HepG2 (cell line): ENCODE measurements around the gene SHANK3. TPM values are rescaled to one million over a fixed set of nuclear protein-coding genes. Genes with fewer than 3 reads are reported as not detected.

ENCODE experiments used
- ARNT2 ChIP-seq: sonication (generic); formaldehyde crosslinking; IDR thresholded peaks from 2 replicates; pipeline ENCODE4 v1.8.0; 2022; ENCODE audit warnings: mild to moderate bottlenecking, low read depth, missing genetic modification reagents, moderate library complexity
- BHLHE40 ChIP-seq: IDR thresholded peaks from 2 replicates; pipeline ENCODE4 v1.6.1; 2011; ENCODE audit warnings: low read length, improper control_type of control experiment
- CENPX ChIP-seq: sonication (generic); formaldehyde crosslinking; IDR thresholded peaks from 2 replicates; pipeline ENCODE4 v1.9.0; 2021; ENCODE audit warnings: mild to moderate bottlenecking, missing genetic modification reagents, moderate library complexity
- CHD2 ChIP-seq: IDR thresholded peaks from 2 replicates; pipeline ENCODE4 v1.6.1; 2011; ENCODE audit warnings: low read depth, low read length, improper control_type of control experiment
- KAT7 ChIP-seq: IDR thresholded peaks from 2 replicates; pipeline ENCODE4 v1.6.1; 2018; ENCODE audit warnings: borderline replicate concordance, missing compliant biosample characterization
- KDM3A ChIP-seq: IDR thresholded peaks from 2 replicates; pipeline ENCODE4 v1.6.1; 2018; ENCODE audit warnings: low read depth, missing compliant biosample characterization
- KLF9 ChIP-seq: IDR thresholded peaks from 2 replicates; pipeline ENCODE4 v1.6.1; 2016; ENCODE audit warnings: low read depth
- MATR3 ChIP-seq: sonication (generic); formaldehyde crosslinking; IDR thresholded peaks from 2 replicates; pipeline ENCODE4 v1.4.0; 2020; ENCODE audit warnings: missing genetic modification reagents
- NAIF1 ChIP-seq: sonication (generic); formaldehyde crosslinking; IDR thresholded peaks from 2 replicates; pipeline ENCODE4 v1.5.0; 2020; ENCODE audit warnings: mild to moderate bottlenecking, missing genetic modification reagents, borderline replicate concordance
- NFIB ChIP-seq: sonication (generic); formaldehyde crosslinking; IDR thresholded peaks from 2 replicates; pipeline ENCODE4 v1.9.0; 2021; ENCODE audit warnings: missing genetic modification reagents, mild to moderate bottlenecking, borderline replicate concordance
- RXRA ChIP-seq: sonication (generic); formaldehyde crosslinking; IDR thresholded peaks from 2 replicates; pipeline ENCODE4 v1.5.1; 2020; ENCODE audit warnings: missing genetic modification reagents
- SIN3A ChIP-seq: IDR thresholded peaks from 2 replicates; pipeline ENCODE4 v1.6.1; 2011; ENCODE audit warnings: low read depth, mild to moderate bottlenecking, control low read depth, low read length, borderline replicate concordance
- SIX4 ChIP-seq: sonication (generic); formaldehyde crosslinking; IDR thresholded peaks from 2 replicates; pipeline ENCODE4 v1.4.0; 2020; ENCODE audit warnings: missing genetic modification reagents
- SNAPC2 ChIP-seq: sonication (generic); formaldehyde crosslinking; IDR thresholded peaks from 2 replicates; pipeline ENCODE4 v1.8.1; 2022; ENCODE audit warnings: mild to moderate bottlenecking, missing genetic modification reagents
- TP53 ChIP-seq: sonication (generic); formaldehyde crosslinking; conservative IDR thresholded peaks from 2 replicates; pipeline ENCODE4 v1.4.0; 2020; ENCODE audit warnings: missing genetic modification reagents
- ZNF224 ChIP-seq: sonication (generic); formaldehyde crosslinking; IDR thresholded peaks from 2 replicates; pipeline ENCODE4 v1.5.0; 2020; ENCODE audit warnings: mild to moderate bottlenecking, missing genetic modification reagents
- ZNF331 ChIP-seq: sonication (generic); formaldehyde crosslinking; IDR thresholded peaks from 2 replicates; pipeline ENCODE4 v1.4.0; 2020; ENCODE audit warnings: missing genetic modification reagents
- ZNF441 ChIP-seq: sonication (generic); formaldehyde crosslinking; IDR thresholded peaks from 2 replicates; pipeline ENCODE4 v1.7.0; 2021; ENCODE audit warnings: missing genetic modification reagents, borderline replicate concordance
- ZNF543 ChIP-seq: sonication (generic); formaldehyde crosslinking; IDR thresholded peaks from 2 replicates; pipeline ENCODE4 v1.4.0; 2020; ENCODE audit warnings: mild to moderate bottlenecking, missing genetic modification reagents
- ZNF549 ChIP-seq: sonication (generic); formaldehyde crosslinking; IDR thresholded peaks from 2 replicates; pipeline ENCODE4 v1.5.0; 2020; ENCODE audit warnings: missing genetic modification reagents
- polyA plus RNA-seq, 8 experiments: library from polyadenylated mRNA; depleted of rRNA in 3 of 8; stranded (reverse) in 7 of 8; unstranded in 1 of 8; fragments of >200 nt; fragmentation: Illumina TruSeq in 4 of 8; extraction: Trizol in 4 of 8; gene quantifications; 2 replicates each; pipeline versions ENCODE4 v1.2.1 to v1.2.3, GENCODE V29; 2011 to 2016; ENCODE audit warnings: low read depth in 4 of 8, missing spikeins in 1 of 8, mixed read lengths in 1 of 8; ENCODE audit not compliant: insufficient read depth in 1 of 8
- total RNA-seq, 5 experiments: library from RNA; depleted of rRNA; stranded (reverse); fragments of >200 nt; fragmentation: Illumina TruSeq; extraction: Trizol; gene quantifications; 2 replicates each; pipeline ENCODE4 v1.2.3, GENCODE V29; 2016; ENCODE audit warnings: low read depth in 1 of 5
- TF ChIP-seq, protein P1 (sequence below): sonication (generic); formaldehyde crosslinking; IDR thresholded peaks from 2 replicates; pipeline ENCODE4 v1.8.1; 2023; ENCODE audit warnings: missing genetic modification reagents, mild to moderate bottlenecking, borderline replicate concordance
- TF ChIP-seq, protein P2 (sequence below): sonication (generic); formaldehyde crosslinking; IDR thresholded peaks from 2 replicates; pipeline ENCODE4 v1.5.0; 2020; ENCODE audit warnings: mild to moderate bottlenecking, missing genetic modification reagents
- TF ChIP-seq, protein P3 (sequence below): sonication (generic); formaldehyde crosslinking; IDR thresholded peaks from 2 replicates; pipeline ENCODE4; 2020; ENCODE audit warnings: missing genetic modification reagents, mild to moderate bottlenecking, borderline replicate concordance
- TF ChIP-seq, protein P4 (sequence below): sonication (generic); formaldehyde crosslinking; conservative IDR thresholded peaks from 2 replicates; pipeline ENCODE4 v1.5.0; 2020; ENCODE audit warnings: missing genetic modification reagents

Gene SHANK3
- total and polyA plus RNA-seq, 2 of the 13 experiments (the other 11 are each of a cell fraction or from before 2014, with no cell fraction given): 2.9 to 4.6 TPM

DNA sequence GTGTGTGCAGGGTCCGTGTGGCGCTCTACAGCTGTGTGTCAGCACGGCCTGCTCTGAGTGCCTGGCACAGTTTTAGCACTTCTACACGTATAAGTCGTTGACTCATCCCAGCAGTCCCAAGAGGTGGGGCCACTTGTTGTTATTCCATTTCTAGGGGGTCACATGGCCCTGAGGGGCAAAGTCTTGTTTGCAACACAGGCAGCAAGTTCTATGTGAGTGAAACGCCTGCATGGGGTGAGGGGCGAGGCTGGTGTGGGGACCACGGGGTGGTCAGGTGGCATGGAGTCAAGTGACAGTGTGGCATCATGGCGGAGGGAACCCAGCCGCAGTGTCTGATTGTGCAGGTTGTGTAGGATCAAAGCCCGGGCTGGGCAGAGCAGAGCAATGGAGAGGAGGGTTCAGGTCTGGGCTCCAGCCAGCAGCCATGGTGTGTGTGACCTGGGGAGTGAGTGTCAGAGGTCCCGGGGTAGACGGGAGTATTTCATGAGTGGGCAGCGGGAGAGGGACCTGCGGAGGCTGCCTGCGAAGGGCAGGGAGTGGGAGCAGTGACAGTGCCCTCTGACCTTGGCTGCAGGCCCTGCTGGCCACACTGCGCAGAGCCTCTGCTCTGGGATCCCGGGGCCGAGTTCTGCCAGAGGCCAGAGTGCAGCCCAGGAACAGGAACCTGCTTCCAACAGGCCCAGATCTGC, 27.9 kb downstream of the SHANK3 start (continued):
- TF ChIP-seq ZNF549 (CRISPR knock-in tag): no peak
- TF ChIP-seq, protein P1, sequence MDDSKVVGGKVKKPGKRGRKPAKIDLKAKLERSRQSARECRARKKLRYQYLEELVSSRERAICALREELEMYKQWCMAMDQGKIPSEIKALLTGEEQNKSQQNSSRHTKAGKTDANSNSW: peak; percentile 78; the same call in 1 of the 2 replicates
- no peak for TF ChIP-seq NAIF1 (CRISPR knock-in tag)
- TF ChIP-seq, protein P2, sequence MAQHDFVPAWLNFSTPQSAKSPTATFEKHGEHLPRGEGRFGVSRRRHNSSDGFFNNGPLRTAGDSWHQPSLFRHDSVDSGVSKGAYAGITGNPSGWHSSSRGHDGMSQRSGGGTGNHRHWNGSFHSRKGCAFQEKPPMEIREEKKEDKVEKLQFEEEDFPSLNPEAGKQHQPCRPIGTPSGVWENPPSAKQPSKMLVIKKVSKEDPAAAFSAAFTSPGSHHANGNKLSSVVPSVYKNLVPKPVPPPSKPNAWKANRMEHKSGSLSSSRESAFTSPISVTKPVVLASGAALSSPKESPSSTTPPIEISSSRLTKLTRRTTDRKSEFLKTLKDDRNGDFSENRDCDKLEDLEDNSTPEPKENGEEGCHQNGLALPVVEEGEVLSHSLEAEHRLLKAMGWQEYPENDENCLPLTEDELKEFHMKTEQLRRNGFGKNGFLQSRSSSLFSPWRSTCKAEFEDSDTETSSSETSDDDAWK (CRISPR knock-in tag): no peak
- peak; percentile 88 for TF ChIP-seq ZNF331
- TF ChIP-seq, protein P3, sequence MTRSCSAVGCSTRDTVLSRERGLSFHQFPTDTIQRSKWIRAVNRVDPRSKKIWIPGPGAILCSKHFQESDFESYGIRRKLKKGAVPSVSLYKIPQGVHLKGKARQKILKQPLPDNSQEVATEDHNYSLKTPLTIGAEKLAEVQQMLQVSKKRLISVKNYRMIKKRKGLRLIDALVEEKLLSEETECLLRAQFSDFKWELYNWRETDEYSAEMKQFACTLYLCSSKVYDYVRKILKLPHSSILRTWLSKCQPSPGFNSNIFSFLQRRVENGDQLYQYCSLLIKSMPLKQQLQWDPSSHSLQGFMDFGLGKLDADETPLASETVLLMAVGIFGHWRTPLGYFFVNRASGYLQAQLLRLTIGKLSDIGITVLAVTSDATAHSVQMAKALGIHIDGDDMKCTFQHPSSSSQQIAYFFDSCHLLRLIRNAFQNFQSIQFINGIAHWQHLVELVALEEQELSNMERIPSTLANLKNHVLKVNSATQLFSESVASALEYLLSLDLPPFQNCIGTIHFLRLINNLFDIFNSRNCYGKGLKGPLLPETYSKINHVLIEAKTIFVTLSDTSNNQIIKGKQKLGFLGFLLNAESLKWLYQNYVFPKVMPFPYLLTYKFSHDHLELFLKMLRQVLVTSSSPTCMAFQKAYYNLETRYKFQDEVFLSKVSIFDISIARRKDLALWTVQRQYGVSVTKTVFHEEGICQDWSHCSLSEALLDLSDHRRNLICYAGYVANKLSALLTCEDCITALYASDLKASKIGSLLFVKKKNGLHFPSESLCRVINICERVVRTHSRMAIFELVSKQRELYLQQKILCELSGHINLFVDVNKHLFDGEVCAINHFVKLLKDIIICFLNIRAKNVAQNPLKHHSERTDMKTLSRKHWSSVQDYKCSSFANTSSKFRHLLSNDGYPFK: peak; percentile 83; the same call in 1 of the 2 replicates
- TF ChIP-seq KLF9 (CRISPR knock-in tag): no peak; the same call in 1 of the 2 replicates
- no peak for TF ChIP-seq SNAPC2 (CRISPR knock-in tag)
- no peak; the same call in 1 of the 2 replicates for TF ChIP-seq ZNF441 (CRISPR knock-in tag)
- TF ChIP-seq ZNF224 (CRISPR knock-in tag): no peak
- TF ChIP-seq NFIB (CRISPR knock-in tag): no peak
- TF ChIP-seq RXRA: peak; percentile 75
- TF ChIP-seq CENPX (CRISPR knock-in tag): no peak
- no peak for TF ChIP-seq ARNT2 (CRISPR knock-in tag)
- no peak for TF ChIP-seq KAT7 (CRISPR knock-in tag)
- no peak for TF ChIP-seq MATR3
- TF ChIP-seq SIN3A: peak; percentile 80; the same call in 1 of the 2 replicates
- TF ChIP-seq, protein P4, sequence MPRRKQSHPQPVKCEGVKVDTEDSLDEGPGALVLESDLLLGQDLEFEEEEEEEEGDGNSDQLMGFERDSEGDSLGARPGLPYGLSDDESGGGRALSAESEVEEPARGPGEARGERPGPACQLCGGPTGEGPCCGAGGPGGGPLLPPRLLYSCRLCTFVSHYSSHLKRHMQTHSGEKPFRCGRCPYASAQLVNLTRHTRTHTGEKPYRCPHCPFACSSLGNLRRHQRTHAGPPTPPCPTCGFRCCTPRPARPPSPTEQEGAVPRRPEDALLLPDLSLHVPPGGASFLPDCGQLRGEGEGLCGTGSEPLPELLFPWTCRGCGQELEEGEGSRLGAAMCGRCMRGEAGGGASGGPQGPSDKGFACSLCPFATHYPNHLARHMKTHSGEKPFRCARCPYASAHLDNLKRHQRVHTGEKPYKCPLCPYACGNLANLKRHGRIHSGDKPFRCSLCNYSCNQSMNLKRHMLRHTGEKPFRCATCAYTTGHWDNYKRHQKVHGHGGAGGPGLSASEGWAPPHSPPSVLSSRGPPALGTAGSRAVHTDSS (CRISPR knock-in tag): no peak
- no peak for TF ChIP-seq TP53
- peak; percentile 55; the same call in 1 of the 2 replicates for TF ChIP-seq CHD2
- TF ChIP-seq BHLHE40: no peak; the same call in 1 of the 2 replicates
- TF ChIP-seq ZNF543: no peak; the same call in 1 of the 2 replicates
- peak; percentile 49; the same call in 1 of the 2 replicates for TF ChIP-seq KDM3A
- peak; percentile 88; the same call in 1 of the 2 replicates for TF ChIP-seq SIX4
